H9 (cell line): Measurements from ENCODE around the gene LPCAT3. TPM values are rescaled to one million over a fixed set of nuclear protein-coding genes. Genes with fewer than 3 reads are reported as not detected.

Source experiments
- DNase-seq: peaks from one replicate; pipeline ENCODE4 v3.0.0-alpha.2; 2017
- H2AFZ ChIP-seq: one replicate; pipeline ENCODE4 v1.6.1; 2013; ENCODE audit warnings: mild to moderate bottlenecking, low read length, control low read depth, moderate library complexity
- H2AK5ac ChIP-seq: 2 replicates; pipeline ENCODE4 v1.6.1; 2013; ENCODE audit warnings: low read length, control low read depth, mixed read lengths; ENCODE audit not compliant: insufficient read length
- H2BK120ac ChIP-seq: one replicate; pipeline ENCODE4 v1.6.1; 2013; ENCODE audit warnings: low read depth, mild to moderate bottlenecking, low read length, control low read depth, inconsistent platforms; ENCODE audit not compliant: poor library complexity, severe bottlenecking
- H2BK12ac ChIP-seq: 2 replicates; pipeline ENCODE4 v1.6.1; 2013; ENCODE audit warnings: low read length, control low read depth, mixed read lengths, low read depth; ENCODE audit not compliant: insufficient read length
- H2BK15ac ChIP-seq: 2 replicates; pipeline ENCODE4 v1.6.1; 2013; ENCODE audit warnings: low read depth, low read length, control low read depth
- H2BK20ac ChIP-seq: one replicate; pipeline ENCODE4 v1.6.1; 2013; ENCODE audit warnings: low read depth, mild to moderate bottlenecking, low read length, control low read depth, inconsistent platforms; ENCODE audit not compliant: poor library complexity, severe bottlenecking
- H2BK5ac ChIP-seq: 2 replicates; pipeline ENCODE4 v1.6.1; 2013; ENCODE audit warnings: low read length, control low read depth, mixed read lengths; ENCODE audit not compliant: insufficient read length
- H3K14ac ChIP-seq: 2 replicates; pipeline ENCODE4 v1.6.1; 2013; ENCODE audit warnings: low read length, control low read depth; ENCODE audit not compliant: insufficient read depth
- H3K18ac ChIP-seq: 2 replicates; pipeline ENCODE4 v1.6.1; 2013; ENCODE audit warnings: low read depth, mild to moderate bottlenecking, mixed read lengths, low read length, control low read depth; ENCODE audit not compliant: insufficient read length
- H3K23ac ChIP-seq: 2 replicates; pipeline ENCODE4 v1.6.1; 2013; ENCODE audit warnings: low read length, control low read depth, mixed read lengths, low read depth; ENCODE audit not compliant: insufficient read length
- H3K23me2 ChIP-seq: 2 replicates; pipeline ENCODE4 v1.6.1; 2013; ENCODE audit warnings: low read depth, mild to moderate bottlenecking, mixed read lengths, low read length, control low read depth; ENCODE audit not compliant: insufficient read length, poor library complexity, severe bottlenecking
- H3K27ac ChIP-seq: 2 replicates; pipeline ENCODE4 v1.5.1; 2013; ENCODE audit warnings: low read length, control low read depth, mixed read lengths, low read depth; ENCODE audit not compliant: insufficient read length
- H3K27me3 ChIP-seq: 2 replicates; pipeline ENCODE4 v1.6.1; 2013; ENCODE audit warnings: low read length, control low read depth, inconsistent platforms; ENCODE audit not compliant: insufficient read depth
- H3K4ac ChIP-seq: 2 replicates; pipeline ENCODE4 v1.6.1; 2013; ENCODE audit warnings: low read depth, mild to moderate bottlenecking, control low read depth, inconsistent platforms, low read length, moderate library complexity
- H3K4me1 ChIP-seq: 2 replicates; pipeline ENCODE4 v1.6.1; 2013; ENCODE audit warnings: low read length, control low read depth, inconsistent platforms; ENCODE audit not compliant: insufficient read depth
- H3K4me2 ChIP-seq: 2 replicates; pipeline ENCODE4 v1.6.1; 2013; ENCODE audit warnings: low read length, control low read depth, mixed read lengths; ENCODE audit not compliant: insufficient read length, insufficient read depth
- H3K56ac ChIP-seq: 2 replicates; pipeline ENCODE4 v1.6.1; 2013; ENCODE audit warnings: low read depth, mild to moderate bottlenecking, mixed read lengths, low read length, control low read depth; ENCODE audit not compliant: insufficient read length
- H3K79me1 ChIP-seq: 2 replicates; pipeline ENCODE4 v1.6.1; 2013; ENCODE audit warnings: low read depth, mild to moderate bottlenecking, moderate library complexity, low read length, control low read depth, inconsistent platforms; ENCODE audit not compliant: insufficient read depth, poor library complexity, severe bottlenecking
- H3K79me2 ChIP-seq: 2 replicates; pipeline ENCODE4 v1.6.1; 2013; ENCODE audit warnings: low read length, control low read depth, inconsistent platforms; ENCODE audit not compliant: insufficient read depth
- H3K9ac ChIP-seq: 2 replicates; pipeline ENCODE4 v1.6.1; 2013; ENCODE audit warnings: low read length, control low read depth, mixed read lengths; ENCODE audit not compliant: insufficient read length; ENCODE audit errors: extremely low read depth
- H3K9me3 ChIP-seq: one replicate; pipeline ENCODE4 v1.6.1; 2013; ENCODE audit warnings: low read depth, low read length, inconsistent platforms; ENCODE audit not compliant: control insufficient read depth
- H3T11ph ChIP-seq: one replicate; pipeline ENCODE4 v1.6.1; 2013; ENCODE audit warnings: mild to moderate bottlenecking, low read length, control low read depth, inconsistent platforms
- H4K20me1 ChIP-seq: one replicate; pipeline ENCODE4 v1.6.1; 2013; ENCODE audit not compliant: control insufficient read depth, insufficient read length, insufficient read depth
- H4K5ac ChIP-seq: 2 replicates; pipeline ENCODE4 v1.6.1; 2013; ENCODE audit warnings: low read depth, mild to moderate bottlenecking, mixed read lengths, low read length, control low read depth; ENCODE audit not compliant: insufficient read length
- H4K8ac ChIP-seq: replicated peaks from 2 replicates; pipeline ENCODE4 v1.6.1; 2013; ENCODE audit warnings: low read length, control low read depth, mixed read lengths, low read depth; ENCODE audit not compliant: insufficient read length
- H4K91ac ChIP-seq: 2 replicates; pipeline ENCODE4 v1.6.1; 2013; ENCODE audit warnings: low read depth, mild to moderate bottlenecking, moderate library complexity, mixed read lengths, low read length, control low read depth; ENCODE audit not compliant: insufficient read length
- H3K27ac Mint-ChIP-seq, 3 experiments: 2 replicates in 2 of 3; 3 replicates in 1 of 3; pipeline ENCODE4 v1.8.0; 2020 to 2021; ENCODE audit warnings: mixed read lengths in 3 of 3, mild to moderate bottlenecking in 1 of 3, moderate library complexity in 1 of 3
- H3K27me3 Mint-ChIP-seq: 2 replicates; pipeline ENCODE4 v1.8.0; 2021; ENCODE audit warnings: low read depth, mild to moderate bottlenecking, moderate library complexity, mixed read lengths
- H3K36me3 Mint-ChIP-seq, 3 experiments: 2 replicates in 2 of 3; 3 replicates in 1 of 3; pipeline ENCODE4 v1.8.0; 2020 to 2021; ENCODE audit warnings: low read depth in 3 of 3, mixed read lengths in 3 of 3; ENCODE audit not compliant: insufficient read depth in 1 of 3
- H3K4me1 Mint-ChIP-seq, 2 experiments: 2 replicates each; pipeline ENCODE4 v1.8.0; 2020; ENCODE audit warnings: mixed read lengths in 2 of 2
- H3K4me3 Mint-ChIP-seq, 2 experiments: 2 replicates in 1 of 2; 3 replicates in 1 of 2; pipeline ENCODE4 v1.8.0; 2020 to 2021; ENCODE audit warnings: mild to moderate bottlenecking in 2 of 2, mixed read lengths in 2 of 2, moderate library complexity in 1 of 2
- H3K9me3 Mint-ChIP-seq, 2 experiments: 2 replicates in 1 of 2; 3 replicates in 1 of 2; pipeline ENCODE4 v1.8.0; 2020; ENCODE audit warnings: mild to moderate bottlenecking in 2 of 2, mixed read lengths in 2 of 2, moderate library complexity in 1 of 2
- CTCF ChIP-seq: fragments of 200-600 bp; sonication (generic); conservative IDR thresholded peaks from 3 replicates; pipeline ENCODE4 v1.8.0; 2021; ENCODE audit warnings: antibody characterized with exemption, mild to moderate bottlenecking
- WGBS: extraction: QIAGEN DNeasy Blood & Tissue Kit; methylation state at CpG from one replicate; pipeline ENCODE4 v1.1.7; 2013; ENCODE audit warnings: missing lambda C conversion rate, low lambda C conversion rate, mixed read lengths; ENCODE audit not compliant: insufficient read length; ENCODE audit errors: extremely low coverage; 5-methylcytosine and 5-hydroxymethylcytosine counted together
- total RNA-seq: library from RNA; stranded (reverse); gene quantifications from 2 replicates; pipeline ENCODE4 v1.2.1, GENCODE V29; 2021

Gene LPCAT3
- total RNA-seq, 1 experiment from 2014 or later: 47.7 TPM

- Histone ChIP-seq H3K4me1 (peaks cover 6% of the 10 kb centered on the region; the same call in 1 of the 2 replicates), H3K27me3 (no peaks in the 10 kb centered on the region), H2BK120ac (no peak overlapping the region), H3K23ac (no peak overlapping the region), H4K8ac (no peak overlapping the region), H2AK5ac (no peak overlapping the region), H4K5ac (no peak overlapping the region), H2BK20ac (no peak overlapping the region), H3K9ac (no peak overlapping the region), H3K4me2 (no peak overlapping the region), H2BK12ac (no peak overlapping the region), H3K79me2 (peaks cover 9% of the 10 kb centered on the region; the same call in 1 of the 2 replicates), H3K56ac (no peak overlapping the region), H3K9me3 (no peaks in the 10 kb centered on the region), H3K14ac (no peak overlapping the region), H2BK15ac (no peak overlapping the region), H4K91ac (no peak overlapping the region), H3K23me2 (peaks cover 20% of the 10 kb centered on the region), H3K4ac (no peak overlapping the region), H3K27ac (peak overlapping the region; percentile 34), H3K18ac (no peak overlapping the region), H3T11ph (no peak overlapping the region), H4K20me1 (peaks cover 2% of the 10 kb centered on the region), H2AFZ (no peak overlapping the region), H2BK5ac (no peak overlapping the region), H3K79me1 (peaks cover 7% of the 10 kb centered on the region)
- peak; percentile 90 for TF ChIP-seq CTCF
- no CpG with 5 or more reads among the region's 12 CpGs for WGBS
- peak; percentile 93 for DNase-seq
- Mint-ChIP-seq H3K9me3 (no peaks in the 10 kb centered on the region; a peak in 1 of 5 replicates), H3K4me3 (peak overlapping the region; percentile 39 to 47; a peak in 4 of 5 replicates), H3K27ac (peak overlapping the region; percentile 53 to 92 (median 92)), H3K27me3 (no peaks in the 10 kb centered on the region), H3K36me3 (peaks cover 39 to 58% (median 45%) of the 10 kb centered on the region in 3 experiments), H3K4me1 (peaks cover 49 to 65% of the 10 kb centered on the region in 2 experiments)
Observed at GRCh38 chr12:6965026-6965661, 53.1 kb downstream of the LPCAT3 start.
